Kidney capillary endothelial cell (primary cell): ENCODE results near the gene KIN.
"Not testable (repeated sequence)": the region's sequence is repeated elsewhere in the genome, so short reads cannot be mapped to it uniquely, and the experiment has no call there.

Experiments
- DNase-seq: peaks from one replicate; pipeline ENCODE4 v3.0.0-alpha.2; 2018; ENCODE audit warnings: low spot score

Gene KIN

GRCh38 chr10:7722927-7723529 lies 64.8 kb downstream of the KIN start:
- DNase-seq: no peak

- no peak for DNase-seq
Observed at GRCh38 chr10:7720478-7720877, 67.3 kb downstream of the KIN start.

GRCh38 chr10:7718685-7719084 lies 69.1 kb downstream of the KIN start:
- DNase-seq: no peak

- DNase-seq: no peak
Observed at GRCh38 chr10:7717767-7718166, 70.0 kb downstream of the KIN start.

- no peak for DNase-seq
Observed at GRCh38 chr10:7715515-7715914, 72.3 kb downstream of the KIN start.

GRCh38 chr10:7711075-7711474 lies 76.7 kb downstream of the KIN start:
- DNase-seq: not testable (repeated sequence)

GRCh38 chr10:7710446-7710845 lies 77.3 kb downstream of the KIN start:
- DNase-seq: no peak

GRCh38 chr10:7708832-7709231 lies 79.0 kb downstream of the KIN start:
- DNase-seq: no peak

GRCh38 chr10:7707858-7708622 lies 79.8 kb downstream of the KIN start:
- DNase-seq: no peak

- no peak for DNase-seq
Observed at GRCh38 chr10:7707102-7707501, 80.7 kb downstream of the KIN start.

- no peak for DNase-seq
Observed at GRCh38 chr10:7706534-7707073, 81.2 kb downstream of the KIN start.

GRCh38 chr10:7705341-7705740 lies 82.5 kb downstream of the KIN start:
- no peak for DNase-seq

GRCh38 chr10:7704071-7705016 lies 83.4 kb downstream of the KIN start:
- no peak for DNase-seq

- DNase-seq: no peak
Observed at GRCh38 chr10:7703140-7703539, 84.7 kb downstream of the KIN start, which contains the start of gene ITIH2. Gene ITIH2 (plus strand): TSS chr10:7703316. CDS start chr10:7703435, 119 bp downstream.

- DNase-seq: no peak
Observed at GRCh38 chr10:7702288-7702812, 85.4 kb downstream of the KIN start.

- DNase-seq: no peak
Observed at GRCh38 chr10:7701158-7701742, 86.5 kb downstream of the KIN start.
